ENCODE results near the gene SLC38A4. TPM values are rescaled to one million over a fixed set of nuclear protein-coding genes. Genes with fewer than 3 reads are reported as not detected.

The SLC38A4 gene
- total RNA-seq, 2 donors from 2014 or later, result 0.28 to 2.0 TPM

GRCh38 chr12:46764005-46764404 lies 61.8 kb downstream of the SLC38A4 start:
- Histone ChIP-seq H3K27ac (no peak overlapping the region), H3K9me3 (no peaks in the 10 kb centered on the region), H3K27me3 (no peaks in the 10 kb centered on the region), H3K36me3 (no peaks in the 10 kb centered on the region), H3K4me1 (no peaks in the 10 kb centered on the region), H3K4me3 (no peak overlapping the region)
- no peak for DNase-seq (ENCODE audit: low spot score)
- no peak for TF ChIP-seq CTCF (IDR thresholded peaks at IDR 0.05)

GRCh38 chr12:46763230-46763629 lies 62.6 kb downstream of the SLC38A4 start:
- Histone ChIP-seq H3K9me3 (peaks cover 0 to 5% of the 10 kb centered on the region in 2 donors), H3K4me3 (no peak overlapping the region), H3K27me3 (no peaks in the 10 kb centered on the region), H3K36me3 (no peaks in the 10 kb centered on the region), H3K4me1 (no peaks in the 10 kb centered on the region), H3K27ac (no peak overlapping the region)
- DNase-seq (ENCODE audit: low spot score), result no peak
- TF ChIP-seq CTCF (IDR thresholded peaks at IDR 0.05), result no peak

GRCh38 chr12:46754550-46754949 lies 71.2 kb downstream of the SLC38A4 start:
- no peak overlapping the region for H3K27ac ChIP-seq
- no peak for DNase-seq (ENCODE audit: low spot score)
- no peak overlapping the region for H3K4me3 ChIP-seq
- H3K9me3 ChIP-seq, result peaks cover 0 to 8% of the 10 kb centered on the region in 2 donors
- no peaks in the 10 kb centered on the region for H3K4me1 ChIP-seq
- TF ChIP-seq CTCF (IDR thresholded peaks at IDR 0.05), result no peak
- H3K36me3 ChIP-seq, result no peaks in the 10 kb centered on the region
- no peaks in the 10 kb centered on the region for H3K27me3 ChIP-seq

- Histone ChIP-seq H3K27ac (no peak overlapping the region), H3K27me3 (no peaks in the 10 kb centered on the region), H3K9me3 (peaks cover 0 to 9% of the 10 kb centered on the region in 2 donors), H3K4me3 (no peak overlapping the region), H3K36me3 (no peaks in the 10 kb centered on the region), H3K4me1 (no peaks in the 10 kb centered on the region)
- DNase-seq (ENCODE audit: low spot score), result no peak
- TF ChIP-seq CTCF (IDR thresholded peaks at IDR 0.05), result no peak
Measured at GRCh38 chr12:46752396-46752795, 73.4 kb downstream of the SLC38A4 start.

- Histone ChIP-seq H3K4me1 (no peaks in the 10 kb centered on the region), H3K9me3 (peaks cover 0 to 9% of the 10 kb centered on the region in 2 donors), H3K27me3 (no peaks in the 10 kb centered on the region), H3K4me3 (no peak overlapping the region), H3K36me3 (no peaks in the 10 kb centered on the region), H3K27ac (no peak overlapping the region)
- TF ChIP-seq CTCF (IDR thresholded peaks at IDR 0.05), result no peak
- no peak for DNase-seq (ENCODE audit: low spot score)
Measured at GRCh38 chr12:46751173-46751572, 74.6 kb downstream of the SLC38A4 start.

- no peak for DNase-seq (ENCODE audit: low spot score)
- Histone ChIP-seq H3K36me3 (no peaks in the 10 kb centered on the region), H3K4me3 (no peak overlapping the region), H3K4me1 (no peaks in the 10 kb centered on the region), H3K27ac (no peak overlapping the region), H3K9me3 (peaks cover 0 to 9% of the 10 kb centered on the region in 2 donors), H3K27me3 (no peaks in the 10 kb centered on the region)
- TF ChIP-seq CTCF (IDR thresholded peaks at IDR 0.05), result no peak
Measured at GRCh38 chr12:46749322-46749721, 76.5 kb downstream of the SLC38A4 start.
